Putamen (tissue), 1 donor: Measurements from ENCODE around the gene NAV1.
A peak's percentile ranks its signal among the peaks of the same experiment; 100 is the strongest.
"Not testable (repeated sequence)": the region's sequence is repeated elsewhere in the genome, so short reads cannot be mapped to it uniquely, and the experiment has no call there.

Experiments
- DNase-seq: peaks from one replicate; pipeline ENCODE4 v3.0.0-alpha.2; 2016; ENCODE audit warnings: low spot score

NAV1 gene

DNA sequence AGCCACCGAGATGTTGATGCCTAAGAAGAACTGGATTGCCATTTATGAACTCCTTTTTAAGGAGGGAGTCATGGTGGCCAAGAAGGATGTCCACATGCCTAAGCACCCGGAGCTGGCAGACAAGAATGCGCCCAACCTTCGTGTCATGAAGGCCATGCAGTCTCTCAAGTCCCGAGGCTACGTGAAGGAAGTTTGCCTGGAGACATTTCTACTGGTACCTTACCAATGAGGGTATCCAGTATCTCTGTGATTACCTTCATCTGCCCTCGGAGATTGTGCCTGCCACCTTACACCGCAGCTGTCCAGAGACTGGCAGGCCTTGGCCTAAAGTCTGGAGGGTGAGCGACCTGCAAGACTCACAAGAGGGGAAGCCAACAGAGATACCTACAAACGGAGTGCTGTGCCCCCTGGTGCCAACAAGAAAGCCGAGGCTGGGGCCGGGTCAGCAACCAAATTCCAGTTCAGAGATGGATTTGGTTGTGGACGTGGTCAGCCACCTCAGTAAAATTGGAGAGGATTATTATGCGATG is 18.8 kb upstream of the NAV1 start:
- DNase-seq, result not testable (repeated sequence)

DNA sequence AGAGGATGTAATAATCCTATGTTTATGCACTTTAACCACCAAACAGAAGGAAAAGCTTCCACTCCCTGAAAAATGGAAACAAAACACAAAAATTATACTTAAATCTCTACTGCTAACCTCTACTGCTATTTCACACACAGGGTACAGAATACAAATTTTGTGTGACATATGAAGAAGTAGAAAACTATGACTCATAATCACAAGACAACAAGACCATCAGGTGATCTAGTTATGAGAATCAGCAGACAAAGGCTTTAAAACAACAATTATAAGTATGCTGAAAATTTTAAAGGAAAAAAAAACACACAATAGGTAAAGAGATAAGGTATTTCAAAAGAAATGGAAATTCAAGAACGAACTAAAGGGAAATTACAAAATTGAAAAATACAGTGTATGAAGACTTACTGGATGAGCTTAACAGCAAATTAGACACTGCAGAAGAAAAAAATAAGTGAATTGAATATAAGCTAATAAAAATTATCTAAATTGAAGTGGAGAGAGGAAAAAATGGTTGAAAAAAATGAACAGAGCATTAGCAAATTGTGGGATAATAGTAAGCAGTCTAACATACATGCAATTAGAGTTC is 13.6 kb upstream of the NAV1 start:
- DNase-seq, result no peak

DNA sequence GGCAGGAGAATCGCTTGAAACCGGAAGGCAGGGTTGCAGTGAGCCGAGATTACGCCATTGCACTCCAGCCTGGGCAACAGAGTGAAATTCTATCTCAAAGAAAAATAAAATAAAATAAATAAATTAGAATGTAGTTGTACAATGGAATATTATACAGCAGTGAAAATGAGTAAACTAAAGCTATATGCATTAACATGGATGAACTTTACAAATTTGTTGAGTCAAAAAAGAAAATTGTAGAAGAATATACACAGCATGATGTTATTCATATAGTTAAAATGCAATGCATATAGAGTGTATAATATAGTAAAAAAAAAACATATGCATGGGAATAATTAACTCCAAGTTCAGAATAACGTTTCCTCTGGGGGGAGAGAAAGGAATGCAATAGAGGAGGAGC is 11.0 kb upstream of the NAV1 start:
- no peak for DNase-seq

DNA sequence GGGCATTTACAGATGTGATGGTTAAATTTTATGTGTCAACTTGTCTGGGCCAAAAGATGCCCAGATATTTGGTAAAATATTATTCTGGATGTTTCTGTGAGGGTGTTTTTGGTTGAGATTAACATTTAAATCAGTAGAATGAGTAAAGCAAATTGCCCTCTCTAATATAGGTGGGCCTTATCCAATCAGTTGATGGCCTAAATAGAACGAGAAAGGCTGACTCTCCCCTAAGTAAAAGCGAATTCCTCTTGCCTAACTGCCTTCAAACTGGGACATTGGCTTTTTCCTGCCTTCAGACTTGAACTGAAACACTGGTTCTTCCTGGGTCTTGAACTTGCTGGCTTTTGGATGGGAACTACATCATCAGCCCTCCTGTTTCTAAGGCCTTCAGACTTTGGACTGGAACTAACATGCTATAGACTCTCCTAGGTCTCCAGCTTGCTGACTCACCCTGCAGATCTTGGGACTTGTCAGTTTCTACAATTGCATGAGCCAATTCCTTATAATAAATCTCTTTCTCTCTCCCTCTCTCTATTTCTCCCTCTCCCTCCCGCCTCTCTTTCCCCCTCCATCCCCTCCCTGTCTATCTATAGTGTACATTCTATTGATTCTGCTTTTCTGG is 10.2 kb upstream of the NAV1 start:
- no peak for DNase-seq

DNA sequence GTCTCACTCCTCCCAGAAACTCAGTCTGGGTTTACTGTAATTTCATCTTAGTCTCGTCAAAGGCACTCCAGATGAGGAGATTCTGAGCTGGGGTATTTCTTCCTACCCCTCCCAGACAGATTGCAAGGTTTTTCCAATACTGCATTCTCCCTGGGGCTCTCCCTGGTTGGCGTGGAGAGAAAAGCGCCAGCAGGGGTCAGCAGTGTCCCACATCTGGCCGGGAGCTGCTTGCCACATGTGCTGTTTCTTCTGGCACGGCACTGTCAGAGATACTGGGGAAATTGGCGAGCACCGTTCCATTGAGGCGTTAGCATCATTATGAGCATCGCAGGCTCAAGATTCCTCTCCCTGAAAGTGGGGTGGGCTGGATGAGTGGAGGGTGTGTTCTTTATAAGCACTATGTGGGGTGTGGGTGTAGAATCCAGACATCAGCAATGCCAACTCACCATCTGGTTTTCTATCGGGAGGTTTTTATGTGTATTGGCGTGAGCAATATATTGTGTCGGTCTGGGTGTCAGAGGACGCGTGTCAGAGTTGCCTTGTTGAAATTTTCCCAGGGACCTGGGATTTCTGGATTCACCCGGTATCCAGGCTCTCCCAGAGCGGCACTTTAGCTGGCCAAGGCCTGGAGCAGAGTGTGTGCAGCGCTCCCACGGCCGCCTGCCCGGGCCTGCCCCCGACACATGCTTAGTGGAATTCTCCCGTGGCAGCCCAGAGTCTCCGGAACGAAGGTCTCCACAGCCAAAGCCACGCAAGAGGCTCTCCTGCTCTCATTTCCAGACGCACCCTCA is 8.0 kb upstream of the NAV1 start:
- DNase-seq, result peak; percentile 81

DNA sequence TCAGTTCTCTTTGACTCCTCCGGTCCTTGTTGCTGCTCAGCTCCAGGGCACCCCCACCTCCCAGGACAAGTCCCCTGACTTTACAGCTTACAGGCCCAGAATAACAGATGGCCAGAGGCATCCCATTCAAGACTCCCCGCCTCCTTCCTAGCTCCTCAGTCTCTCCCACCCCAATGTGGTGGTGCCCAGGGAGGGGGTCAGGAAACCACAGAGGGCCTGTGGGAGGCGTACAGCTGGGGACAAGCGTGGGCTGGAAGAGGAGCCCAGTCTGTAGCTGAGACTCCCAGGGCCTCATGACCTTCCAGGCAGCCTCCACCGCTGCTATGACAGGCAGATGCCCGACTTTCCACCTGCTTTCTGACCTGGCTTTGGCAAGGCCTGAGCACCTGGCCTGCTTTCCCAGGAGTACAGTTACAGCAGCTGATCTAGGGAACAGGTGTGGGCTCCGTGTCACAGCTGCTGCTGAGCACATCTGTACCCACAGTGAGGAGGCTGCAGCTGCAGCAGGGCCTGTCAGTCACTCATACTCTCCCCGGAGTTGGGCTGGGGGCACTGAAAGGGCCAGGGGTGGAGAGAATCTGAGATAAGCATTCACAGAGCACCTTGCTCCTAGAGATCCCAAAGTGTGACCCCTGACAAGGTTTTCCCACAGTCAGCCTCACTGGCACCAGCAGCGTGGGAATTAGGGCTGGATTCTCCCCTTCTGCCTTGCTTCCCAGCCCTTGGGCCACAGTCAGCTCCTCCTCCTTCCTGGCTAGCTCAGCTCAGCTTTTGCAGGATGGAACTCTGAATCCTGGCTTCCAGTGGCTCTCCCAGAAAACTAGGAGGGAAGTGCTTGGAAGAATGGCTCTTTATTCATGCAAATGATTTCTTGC is 7.1 kb upstream of the NAV1 start:
- no peak for DNase-seq

DNA sequence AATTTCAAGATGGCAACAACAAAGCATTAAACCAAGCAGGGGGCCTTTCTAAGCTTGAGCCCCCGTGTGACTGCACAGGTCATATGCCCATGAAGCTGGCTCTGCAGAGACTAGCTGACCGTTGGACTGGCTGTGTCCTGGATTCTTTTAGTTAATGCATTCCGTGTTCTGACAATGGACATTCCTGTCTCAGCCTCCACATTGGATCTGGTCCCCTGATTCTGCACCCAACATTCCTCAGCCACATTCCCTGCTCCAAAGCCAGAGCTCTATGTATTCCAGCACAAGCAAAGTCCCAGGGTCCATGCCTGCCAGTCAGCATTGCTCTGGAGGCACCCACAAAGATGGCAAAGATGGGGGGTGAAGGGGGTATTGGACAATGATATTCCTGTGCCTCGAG is 5.1 kb upstream of the NAV1 start:
- DNase-seq, result no peak

DNA sequence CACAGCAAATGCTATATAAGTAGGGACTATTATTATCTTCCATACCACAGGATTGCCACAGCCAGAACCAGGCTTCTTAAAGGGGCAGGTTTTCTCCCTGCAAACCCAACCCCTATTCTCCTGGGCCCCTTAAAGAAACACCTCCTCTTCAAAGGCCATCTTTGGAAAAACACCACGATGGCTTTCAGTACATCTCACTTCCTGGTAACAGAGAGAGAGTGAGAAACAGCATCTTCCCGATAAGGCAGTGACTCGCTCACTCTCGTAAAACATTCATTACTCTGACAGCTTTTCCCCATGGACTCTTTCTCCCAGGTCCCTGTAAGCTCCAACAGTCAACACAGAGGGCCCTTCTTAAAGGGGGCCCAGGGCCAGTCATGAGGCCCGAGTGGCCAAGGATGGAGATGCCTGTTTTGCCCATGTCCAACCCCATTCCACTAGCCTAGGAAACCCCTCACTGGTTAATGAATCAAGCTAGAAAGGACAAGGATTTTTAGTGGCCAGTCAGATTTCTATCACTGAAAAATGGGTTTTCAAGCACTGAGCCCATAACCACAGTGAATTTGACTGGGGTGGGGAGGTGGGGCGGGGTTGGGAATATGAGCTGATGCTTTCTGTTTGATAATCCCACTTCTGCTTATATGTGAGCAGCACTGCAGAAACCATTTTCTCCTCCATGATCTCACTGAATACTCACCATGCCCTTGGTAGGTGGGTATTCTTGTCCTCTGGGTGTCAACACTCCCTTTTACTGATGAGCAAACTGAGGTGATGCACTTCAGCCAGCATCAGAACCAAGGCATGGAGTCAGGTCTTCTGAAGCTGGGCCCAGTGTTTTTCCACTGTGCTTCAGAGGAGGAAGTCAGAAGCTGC is 3.6 kb upstream of the NAV1 start:
- DNase-seq, result no peak

DNA sequence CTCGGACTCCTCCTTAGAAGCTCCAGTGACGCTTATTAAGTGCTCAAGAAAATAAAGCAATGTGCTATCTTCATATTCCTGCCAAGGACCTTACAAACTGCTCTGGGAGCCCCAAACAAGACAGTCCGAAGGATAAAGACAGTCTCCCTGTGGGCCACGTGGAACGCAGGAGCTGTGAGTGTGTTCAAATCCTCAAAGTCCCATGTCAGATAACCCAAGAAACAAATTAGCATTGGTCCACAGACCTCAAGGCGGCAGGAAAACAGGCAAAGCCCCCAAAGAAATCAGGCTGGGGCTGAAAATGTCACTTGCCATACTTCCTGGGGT is 3.0 kb upstream of the NAV1 start:
- no peak for DNase-seq

DNA sequence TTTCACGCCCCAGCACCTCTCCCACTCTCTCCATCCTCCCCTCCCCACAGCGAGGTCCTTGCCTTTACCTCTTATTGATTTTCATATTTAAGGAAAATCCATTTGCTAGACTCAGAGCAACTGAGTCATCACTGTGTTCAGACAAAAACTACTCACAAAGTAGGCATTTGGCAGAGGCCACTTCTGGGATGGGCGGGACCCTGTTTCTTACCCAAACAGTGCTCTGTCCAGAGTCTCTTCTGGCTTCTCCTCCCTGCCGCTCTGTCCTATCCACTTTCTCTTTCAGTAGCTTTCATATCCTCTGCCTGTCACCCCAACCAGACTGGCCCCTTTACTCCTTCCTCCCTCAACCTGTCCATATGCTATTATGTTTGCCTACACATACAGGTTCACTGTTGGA is 2.4 kb upstream of the NAV1 start:
- DNase-seq, result no peak

DNA sequence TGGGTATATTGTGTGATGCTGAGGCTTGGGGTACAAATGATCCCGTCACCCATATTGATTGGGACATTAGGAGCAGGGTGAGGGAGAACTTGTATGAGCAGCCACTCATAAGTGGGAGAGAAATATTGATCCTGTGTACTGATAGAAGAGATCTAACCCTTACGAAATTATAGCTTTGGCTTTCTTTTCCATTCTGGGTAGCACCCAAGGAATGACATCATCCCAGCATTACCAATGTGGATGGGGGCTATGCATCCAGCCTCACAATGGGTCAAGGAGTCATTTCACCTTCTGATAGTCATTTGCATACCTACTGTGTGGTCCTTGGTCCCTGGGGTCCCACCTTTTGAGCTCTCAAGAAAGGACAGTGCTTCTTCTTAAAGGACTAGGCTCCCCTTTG is 1.9 kb upstream of the NAV1 start:
- no peak for DNase-seq

DNA sequence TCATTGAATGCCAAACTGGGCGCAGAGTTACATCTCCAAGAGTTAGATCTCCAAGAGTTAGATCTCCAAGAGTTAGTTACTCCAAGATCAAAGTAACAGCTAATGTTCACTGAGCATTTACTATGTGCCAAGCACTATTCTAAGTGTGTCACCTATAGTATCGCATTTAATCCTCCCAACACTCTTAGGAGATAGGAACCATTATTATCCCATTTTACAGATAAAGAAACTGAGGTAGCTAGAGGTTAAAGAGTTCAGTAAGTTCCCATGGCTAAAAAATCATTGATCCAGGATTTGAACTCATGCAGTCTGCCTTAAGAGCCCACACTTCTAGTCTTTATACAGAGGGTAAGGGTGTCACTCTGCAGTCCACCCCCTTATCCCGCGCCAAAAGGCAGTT is 1.5 kb upstream of the NAV1 start:
- DNase-seq, result no peak

DNA sequence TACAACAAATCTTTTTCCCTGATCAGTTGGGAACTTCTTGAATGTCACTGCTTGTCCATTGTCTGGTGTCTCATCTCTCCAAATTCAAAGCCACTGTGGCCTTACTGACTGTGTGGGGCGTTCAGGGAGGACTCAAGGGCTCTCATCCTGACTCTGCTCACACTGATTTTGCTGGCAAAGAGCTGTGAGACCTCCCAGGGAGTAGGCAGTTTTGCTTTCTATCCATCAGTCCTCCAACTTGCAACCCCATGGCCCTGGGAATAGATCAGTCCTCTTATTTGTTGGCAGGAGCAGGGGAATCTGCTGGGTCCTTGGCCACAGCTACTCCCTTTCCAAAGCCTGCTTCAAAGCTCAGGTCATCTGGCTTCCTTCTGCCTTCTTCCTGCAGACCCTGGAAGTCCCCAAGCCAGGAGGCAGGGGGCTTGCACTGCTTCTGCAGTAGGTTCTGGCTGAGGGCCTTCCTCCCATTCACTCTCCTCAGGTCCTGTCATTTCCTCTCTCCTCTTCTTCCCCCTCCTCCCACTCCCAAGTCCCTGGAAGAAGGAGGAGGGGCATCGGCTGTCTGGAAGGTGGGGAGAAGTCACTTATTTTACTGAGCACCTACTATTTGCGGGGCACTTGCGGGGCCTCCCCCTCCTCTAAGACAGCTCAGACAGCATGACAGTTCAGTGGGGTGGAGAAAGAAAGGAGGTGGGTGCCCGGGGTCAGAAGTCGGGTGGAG is 876 bp upstream of the NAV1 start:
- DNase-seq, result no peak

DNA sequence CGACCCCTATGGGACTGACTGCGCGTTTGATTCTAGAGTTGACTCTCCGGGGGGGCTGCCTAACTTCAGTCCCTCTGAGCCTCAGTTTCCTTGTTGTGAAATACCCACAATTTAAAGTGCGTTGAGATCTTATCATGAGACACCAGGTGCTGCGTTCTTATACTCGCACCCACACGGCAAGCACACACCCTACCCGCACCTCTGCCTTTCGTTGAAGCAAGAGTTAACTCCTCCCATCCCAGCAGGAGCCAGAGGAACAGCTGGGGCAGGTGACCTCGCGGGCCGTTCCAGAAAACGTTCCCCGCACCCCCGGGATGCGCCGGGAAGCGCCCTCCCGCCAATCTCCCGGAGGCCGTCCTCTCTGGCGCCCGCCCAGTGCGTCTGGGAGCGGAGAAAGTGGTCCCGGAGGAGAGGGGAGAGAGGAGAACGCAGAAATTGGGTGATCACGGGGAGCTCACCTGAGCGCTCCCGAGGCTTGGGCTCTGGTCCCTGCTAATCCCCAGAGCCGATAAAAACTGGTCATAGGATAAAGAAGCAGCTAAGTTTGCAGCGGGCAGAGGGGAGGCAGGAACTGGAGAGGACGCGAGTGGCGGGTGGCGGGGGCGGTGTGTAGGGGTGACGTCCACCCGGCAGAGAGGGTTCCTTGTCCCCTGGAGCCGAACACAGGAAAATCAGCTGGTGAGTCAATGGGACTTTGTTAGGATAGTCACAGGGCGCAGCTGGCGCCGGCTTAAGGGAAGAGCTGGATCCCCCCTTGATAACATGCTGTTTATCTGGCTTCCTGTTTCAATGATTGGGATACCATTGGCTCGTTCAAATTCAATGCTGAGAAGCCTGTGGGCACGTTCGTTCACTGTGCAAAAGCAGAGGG is 869 bp downstream of the NAV1 start:
- DNase-seq, result peak; percentile 90

DNA sequence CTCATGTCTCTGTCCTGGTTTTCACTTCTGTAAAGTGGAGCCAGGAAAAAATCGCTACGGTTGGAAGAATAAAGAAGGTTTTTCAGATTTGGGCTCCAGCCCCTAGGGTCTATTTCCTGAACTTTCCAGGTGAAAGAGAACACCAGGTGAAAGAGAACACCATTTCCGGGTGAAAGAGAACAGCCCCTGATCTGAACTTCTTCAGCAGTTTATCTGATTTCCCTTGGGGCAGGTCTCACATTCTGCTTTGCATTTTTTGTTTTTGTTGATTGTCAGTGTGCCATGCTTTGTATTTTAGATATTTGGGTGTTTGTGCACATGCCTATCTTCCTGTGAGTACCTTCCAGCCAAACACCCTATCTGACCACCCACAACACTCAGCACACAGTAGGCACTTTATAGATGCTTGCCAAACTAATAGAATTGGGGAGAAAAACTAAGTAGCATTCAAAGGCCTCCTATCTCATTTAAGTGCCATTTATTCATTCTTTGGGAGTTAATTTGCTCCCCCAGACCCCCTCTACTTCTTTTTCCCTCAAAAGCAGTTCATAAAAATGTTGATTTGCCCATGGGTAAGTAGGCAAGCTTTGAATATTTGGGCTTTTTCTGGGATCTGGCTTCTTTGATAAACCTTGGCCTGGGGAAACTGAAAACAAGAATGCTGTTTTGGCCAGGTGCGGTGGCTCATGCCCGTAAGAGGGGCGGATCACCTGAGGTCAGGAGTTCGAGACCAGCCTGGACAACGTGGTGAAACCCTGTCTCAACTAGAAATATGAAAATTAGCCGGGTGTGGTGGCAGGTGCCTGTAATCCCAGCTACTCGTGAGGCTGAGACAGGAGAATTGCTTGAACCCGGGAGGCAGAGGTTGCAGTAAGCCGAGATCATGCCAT is 2.2 kb downstream of the NAV1 start:
- DNase-seq, result no peak

DNA sequence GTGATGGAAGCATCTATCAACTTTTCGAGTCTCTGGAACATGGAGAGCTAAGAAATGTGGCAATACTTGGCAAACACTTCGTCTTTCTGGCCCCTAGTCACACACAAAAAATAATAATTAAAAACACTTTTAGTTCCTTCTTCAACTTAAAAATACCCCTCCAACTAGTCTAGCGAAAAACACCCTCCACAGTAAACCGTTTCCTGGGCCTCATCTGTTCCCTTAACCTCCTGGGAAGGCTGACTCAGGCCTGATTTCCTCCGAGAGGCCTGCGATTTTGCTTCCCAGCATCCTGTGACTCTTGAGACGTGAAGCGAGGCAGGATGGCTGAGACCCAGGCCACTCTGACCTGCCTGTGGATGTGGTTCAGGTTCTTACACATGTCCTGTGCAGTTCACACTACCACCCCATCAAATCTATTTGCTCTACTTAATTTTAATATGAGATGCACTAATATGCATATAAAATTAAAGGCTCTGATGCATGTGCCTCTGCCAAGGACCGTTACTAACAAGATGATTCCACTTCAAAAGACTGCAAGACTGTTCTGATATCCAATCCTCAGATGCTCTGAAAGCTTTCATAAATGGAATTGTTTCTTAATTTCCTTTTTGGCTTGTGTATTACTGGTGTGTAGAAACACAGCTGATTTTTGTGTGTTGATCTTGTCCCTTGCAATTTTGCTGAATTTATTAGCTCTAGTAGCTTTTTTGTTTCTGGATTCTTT is 3.5 kb downstream of the NAV1 start:
- DNase-seq, result no peak

DNA sequence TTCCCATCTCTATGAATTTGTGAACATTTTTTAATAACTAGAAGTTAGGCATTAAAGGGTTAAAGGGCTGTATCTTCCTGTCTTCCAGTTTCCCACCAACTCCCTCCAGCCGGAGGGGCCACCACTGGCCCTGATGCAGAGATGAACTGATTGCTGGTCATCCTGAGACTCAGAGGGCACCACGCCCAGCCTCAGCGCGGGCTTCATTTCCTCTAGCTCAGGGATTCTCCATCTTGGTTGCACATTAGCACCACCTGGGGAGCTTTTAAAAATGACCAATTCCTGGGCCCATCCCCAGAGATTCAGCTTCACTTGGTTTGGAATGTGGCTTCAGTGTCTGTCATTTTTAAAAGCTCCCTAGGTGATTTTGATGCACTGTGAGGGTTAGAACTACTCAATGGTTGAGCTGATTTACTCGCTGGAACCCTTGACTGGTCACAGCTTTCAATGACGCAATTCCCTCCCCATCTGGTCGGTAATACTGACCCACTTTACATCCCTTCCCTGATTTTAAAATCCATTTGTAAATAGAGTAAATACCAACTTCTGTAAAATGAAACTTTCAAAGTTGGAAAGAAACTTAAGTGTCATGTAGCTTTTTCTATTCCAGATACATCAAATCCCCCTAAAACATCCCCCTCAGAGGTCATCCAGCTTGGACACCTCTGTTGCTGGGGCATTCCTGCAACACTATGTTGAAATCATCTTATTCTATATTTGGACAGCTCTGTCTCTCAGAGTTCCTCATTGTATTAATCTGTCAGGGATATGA is 5.1 kb downstream of the NAV1 start:
- DNase-seq, result no peak
